A673 (cell line): ENCODE measurements around the gene RNF168. TPM values are rescaled to one million over a fixed set of nuclear protein-coding genes. Genes with fewer than 3 reads are reported as not detected.
"Not testable (repeated sequence)": the region's sequence is repeated elsewhere in the genome, so short reads cannot be mapped to it uniquely, and the experiment has no call there.

ENCODE experiments used
- Bru-seq: library from RNA; stranded (reverse); fragments of 400-500 nt; gene quantifications from one replicate; lab custom pipeline; 2021; lab: Mats Ljungman, UMichigan
- BruChase-seq, 2 experiments: library from RNA; stranded (reverse); fragments of 400-500 nt; gene quantifications; one replicate each; lab custom pipeline; 2021; lab: Mats Ljungman, UMichigan
- BruUV-seq: library from RNA; stranded (reverse); fragments of 400-500 nt; replicated peaks from 2 replicates; lab custom pipeline; 2021; lab: Mats Ljungman, UMichigan
- CTCF ChIA-PET: fragments of 300-600 bp; sonication (Branson Sonifier 250); formaldehyde crosslinking; loops from one replicate; lab custom pipeline; 2022; ENCODE audit warnings: antibody characterized with exemption; lab: Charles Lee
- POLR2A ChIA-PET: fragments of 300-600 bp; sonication (Branson Sonifier 250); formaldehyde crosslinking; loops from one replicate; lab custom pipeline; 2022; ENCODE audit warnings: antibody characterized with exemption; ENCODE audit not compliant: low non-redundant PET; lab: Charles Lee
- DNase-seq: peaks from one replicate; pipeline ENCODE4 v3.0.0-alpha.2; 2015; ENCODE audit warnings: low spot score
- H3K27ac ChIP-seq: fragments of 200-600 bp; sonication (generic); 2 replicates; pipeline ENCODE4 v1.5.1; 2016; ENCODE audit warnings: mixed run types, low read depth, mild to moderate bottlenecking, mixed read lengths, antibody characterized with exemption, low read length; ENCODE audit not compliant: poor library complexity, severe bottlenecking
- H3K27me3 ChIP-seq: fragments of 200-600 bp; sonication (generic); replicated peaks from 2 replicates; pipeline ENCODE4 v1.6.1; 2017; ENCODE audit warnings: mixed run types, low read depth, mild to moderate bottlenecking, mixed read lengths, antibody characterized with exemption, low read length; ENCODE audit not compliant: insufficient read depth, poor library complexity
- H3K36me3 ChIP-seq: fragments of 200-600 bp; sonication (generic); 2 replicates; pipeline ENCODE4 v1.6.1; 2016; ENCODE audit warnings: mixed run types, mild to moderate bottlenecking, mixed read lengths, antibody characterized with exemption, low read length; ENCODE audit not compliant: insufficient read depth, poor library complexity, severe bottlenecking
- H3K4me1 ChIP-seq: fragments of 200-600 bp; sonication (generic); 2 replicates; pipeline ENCODE4 v1.6.1; 2017; ENCODE audit warnings: mixed run types, mild to moderate bottlenecking, mixed read lengths, antibody characterized with exemption, low read length; ENCODE audit not compliant: insufficient read depth, poor library complexity, severe bottlenecking
- H3K4me3 ChIP-seq: fragments of 200-600 bp; sonication (generic); 2 replicates; pipeline ENCODE4 v1.5.1; 2016; ENCODE audit warnings: low read depth, mixed run types, mild to moderate bottlenecking, mixed read lengths, low read length; ENCODE audit not compliant: poor library complexity, severe bottlenecking
- H3K9me3 ChIP-seq: fragments of 200-600 bp; sonication (generic); 2 replicates; pipeline ENCODE4 v1.6.1; 2016; ENCODE audit warnings: mixed run types, low read depth, mild to moderate bottlenecking, mixed read lengths, antibody characterized with exemption, low read length; ENCODE audit not compliant: poor library complexity, severe bottlenecking
- EZH2 ChIP-seq: fragments of 200-600 bp; sonication (generic); IDR thresholded peaks from 2 replicates; pipeline ENCODE4 v1.6.1; 2017; ENCODE audit warnings: borderline replicate concordance, low read depth, mild to moderate bottlenecking, mixed read lengths, antibody characterized with exemption, low read length; ENCODE audit not compliant: poor library complexity, severe bottlenecking
- intact Hi-C: fragments of 100-400 bp; cut with micrococcal nuclease; formaldehyde crosslinking; loops from one replicate; pipeline ENCODE4 v1.10.0; 2022; ENCODE audit not compliant: unreplicated experiment
- long read RNA-seq: library from polyadenylated mRNA; stranded (forward); transcript quantifications from one replicate; pipeline ENCODE4 v2.0.0, GENCODE V29; 2022
- total RNA-seq: library from RNA; stranded (reverse); gene quantifications from 2 replicates; pipeline ENCODE4 v1.2.3, GENCODE V29; 2021
- TF ChIP-seq, protein P1 (sequence below): fragments of 300-800, 200-600 bp; sonication (generic); conservative IDR thresholded peaks from 2 replicates; pipeline ENCODE4 v1.5.1; 2017; ENCODE audit warnings: low read depth, mild to moderate bottlenecking, antibody characterized with exemption, low read length, moderate library complexity, mixed read lengths

RNF168 gene, protein sequence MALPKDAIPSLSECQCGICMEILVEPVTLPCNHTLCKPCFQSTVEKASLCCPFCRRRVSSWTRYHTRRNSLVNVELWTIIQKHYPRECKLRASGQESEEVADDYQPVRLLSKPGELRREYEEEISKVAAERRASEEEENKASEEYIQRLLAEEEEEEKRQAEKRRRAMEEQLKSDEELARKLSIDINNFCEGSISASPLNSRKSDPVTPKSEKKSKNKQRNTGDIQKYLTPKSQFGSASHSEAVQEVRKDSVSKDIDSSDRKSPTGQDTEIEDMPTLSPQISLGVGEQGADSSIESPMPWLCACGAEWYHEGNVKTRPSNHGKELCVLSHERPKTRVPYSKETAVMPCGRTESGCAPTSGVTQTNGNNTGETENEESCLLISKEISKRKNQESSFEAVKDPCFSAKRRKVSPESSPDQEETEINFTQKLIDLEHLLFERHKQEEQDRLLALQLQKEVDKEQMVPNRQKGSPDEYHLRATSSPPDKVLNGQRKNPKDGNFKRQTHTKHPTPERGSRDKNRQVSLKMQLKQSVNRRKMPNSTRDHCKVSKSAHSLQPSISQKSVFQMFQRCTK
- total RNA-seq (37.9 and 42.9 TPM in 2 replicates), Bru-seq, nascent RNA (percentile 90 among the genes with signal in this experiment), BruChase-seq, experiment 1, labeled RNA remaining after a 2-hour chase (percentile 95 among the genes with signal in this experiment), BruChase-seq, experiment 2, labeled RNA remaining after a 6-hour chase (percentile 93 among the genes with signal in this experiment)
- long read RNA-seq, full-length matches to known transcripts, result 1 of 12 reads
- long read RNA-seq, partial matches to known transcripts, result 0 of 12 reads
- long read RNA-seq, other reads (novel, unspliced or antisense), result 11 of 12 reads

DNA sequence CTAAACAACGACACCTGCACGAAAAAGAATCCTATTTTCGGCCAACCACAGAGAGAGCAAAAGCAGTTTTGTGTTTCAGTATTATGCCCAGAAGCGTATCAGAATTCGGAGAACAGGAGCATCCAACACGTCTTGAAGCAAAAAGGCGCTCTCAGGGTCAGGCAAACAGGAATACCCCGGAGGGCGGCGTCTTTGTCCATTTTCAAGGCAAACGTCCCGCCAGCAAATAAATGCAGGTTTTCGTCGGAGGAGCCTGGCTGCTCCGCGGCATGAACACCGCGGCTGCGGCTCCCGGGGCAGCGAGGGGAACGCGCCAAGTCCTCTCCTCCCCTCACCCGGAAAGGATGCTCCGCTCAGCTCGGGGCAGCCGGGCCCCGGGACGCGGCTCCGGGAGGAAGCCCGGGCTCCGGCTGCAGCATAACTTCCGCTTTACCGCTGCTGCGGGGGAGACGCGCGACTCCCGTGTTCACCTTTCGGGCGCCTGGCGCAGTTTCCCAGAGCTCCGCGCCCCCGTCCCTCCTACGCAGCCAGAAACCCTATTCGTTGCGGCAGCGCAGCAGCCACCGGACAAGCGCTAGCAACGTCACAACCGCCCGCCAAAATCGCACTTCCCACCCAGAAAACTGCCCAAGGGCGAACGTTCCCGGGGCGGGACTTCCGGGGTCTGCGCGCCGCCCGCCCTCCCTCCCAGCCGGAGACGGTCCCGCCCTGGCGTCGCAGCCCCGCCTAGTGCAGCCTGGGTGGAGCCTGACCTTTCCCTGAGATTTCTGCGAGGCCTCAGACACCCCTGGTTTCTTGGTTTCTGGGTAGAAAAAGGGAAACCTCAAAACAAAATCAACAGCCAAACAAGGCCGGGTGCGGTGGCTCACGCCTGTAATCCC lies at the start of gene RNF168:
Gene RNF168 (minus strand): TSS at position 573 of the 881 bp plus-strand sequence. CDS start 595 bp downstream, outside the sequence.
- intact Hi-C loops, result loop anchor here (5.0 kb wide), 1 partner anchor 246 kb away; no protein-coding TSS in a partner anchor
- Histone ChIP-seq H3K27ac (peak within 1 kb of the TSS; percentile 83), H3K4me3 (peak within 1 kb of the TSS; percentile 87), H3K36me3 (peaks cover 16% of the 10 kb centered on the region), H3K27me3 (no peaks in the 10 kb centered on the region), H3K4me1 (no peaks in the 10 kb centered on the region), H3K9me3 (peaks cover 9% of the 10 kb centered on the region)
- TSS peak; percentile 39 for BruUV-seq
- CTCF ChIA-PET, result no interaction called here
- TF ChIP-seq EZH2, result no peak
- TF ChIP-seq, protein P1, sequence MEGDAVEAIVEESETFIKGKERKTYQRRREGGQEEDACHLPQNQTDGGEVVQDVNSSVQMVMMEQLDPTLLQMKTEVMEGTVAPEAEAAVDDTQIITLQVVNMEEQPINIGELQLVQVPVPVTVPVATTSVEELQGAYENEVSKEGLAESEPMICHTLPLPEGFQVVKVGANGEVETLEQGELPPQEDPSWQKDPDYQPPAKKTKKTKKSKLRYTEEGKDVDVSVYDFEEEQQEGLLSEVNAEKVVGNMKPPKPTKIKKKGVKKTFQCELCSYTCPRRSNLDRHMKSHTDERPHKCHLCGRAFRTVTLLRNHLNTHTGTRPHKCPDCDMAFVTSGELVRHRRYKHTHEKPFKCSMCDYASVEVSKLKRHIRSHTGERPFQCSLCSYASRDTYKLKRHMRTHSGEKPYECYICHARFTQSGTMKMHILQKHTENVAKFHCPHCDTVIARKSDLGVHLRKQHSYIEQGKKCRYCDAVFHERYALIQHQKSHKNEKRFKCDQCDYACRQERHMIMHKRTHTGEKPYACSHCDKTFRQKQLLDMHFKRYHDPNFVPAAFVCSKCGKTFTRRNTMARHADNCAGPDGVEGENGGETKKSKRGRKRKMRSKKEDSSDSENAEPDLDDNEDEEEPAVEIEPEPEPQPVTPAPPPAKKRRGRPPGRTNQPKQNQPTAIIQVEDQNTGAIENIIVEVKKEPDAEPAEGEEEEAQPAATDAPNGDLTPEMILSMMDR, result no peak
- peak; percentile 97 for DNase-seq
- POLR2A ChIA-PET, result interaction anchor here (0.5 kb wide), 1 partner anchor 19 kb away, joined by 4 read pairs; no protein-coding TSS in a partner anchor

DNA sequence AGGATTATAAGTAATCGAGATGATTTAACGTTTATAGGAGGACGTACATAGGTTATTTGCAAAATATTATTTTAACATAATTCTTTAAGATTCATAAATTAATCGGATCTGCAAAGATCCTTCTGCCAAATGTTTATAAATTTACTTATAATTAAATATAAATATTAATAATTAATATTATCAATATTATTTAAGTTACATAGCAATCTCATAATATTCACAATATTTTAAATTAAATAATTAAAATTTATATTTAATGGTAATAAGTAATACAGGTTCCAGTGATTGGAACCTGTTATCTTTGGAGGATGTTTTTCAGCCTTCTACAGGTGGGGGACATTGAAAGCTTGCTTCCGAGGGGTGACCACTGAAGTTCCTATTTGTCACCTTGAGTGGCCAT lies 48.7 kb upstream of the RNF168 start:
- DNase-seq, result no peak
- H3K27me3 ChIP-seq, result no peaks in the 10 kb centered on the region
- H3K4me1 ChIP-seq, result no peaks in the 10 kb centered on the region
- no peaks in the 10 kb centered on the region for H3K9me3 ChIP-seq
- H3K36me3 ChIP-seq, result no peaks in the 10 kb centered on the region
- no TSS peak for BruUV-seq
- TF ChIP-seq, protein P1, result no peak
- TF ChIP-seq EZH2, result no peak
- intact Hi-C loops, result no loop called here
- no peak overlapping the region for H3K27ac ChIP-seq
- H3K4me3 ChIP-seq, result no peak overlapping the region
- ChIA-PET CTCF (no interaction called here), POLR2A (no interaction called here)

DNA sequence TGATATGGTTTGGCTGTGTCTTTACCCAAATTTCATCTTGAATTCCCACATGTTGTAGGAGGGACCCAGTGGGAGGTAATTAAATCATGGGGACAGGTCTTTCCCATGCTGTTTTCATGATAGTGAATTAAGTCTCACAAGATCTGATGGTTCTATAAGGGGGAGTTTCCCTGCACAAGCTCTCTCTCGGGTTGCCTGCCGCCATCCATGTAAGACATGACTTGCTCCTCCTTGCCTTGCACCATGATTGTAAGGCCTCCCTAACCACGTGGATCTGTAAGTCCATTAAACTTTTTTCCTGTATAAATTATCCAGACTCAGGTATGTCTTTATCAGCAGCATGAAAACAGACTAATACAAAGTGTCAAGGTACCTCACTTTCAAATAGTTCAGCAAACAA lies 46.6 kb upstream of the RNF168 start:
- POLR2A ChIA-PET, DNase-seq, H3K9me3 ChIP-seq, H3K4me1 ChIP-seq, H3K4me3 ChIP-seq, BruUV-seq, H3K36me3 ChIP-seq, H3K27ac ChIP-seq, H3K27me3 ChIP-seq, intact Hi-C loops, CTCF ChIA-PET: not testable (repeated sequence)

DNA sequence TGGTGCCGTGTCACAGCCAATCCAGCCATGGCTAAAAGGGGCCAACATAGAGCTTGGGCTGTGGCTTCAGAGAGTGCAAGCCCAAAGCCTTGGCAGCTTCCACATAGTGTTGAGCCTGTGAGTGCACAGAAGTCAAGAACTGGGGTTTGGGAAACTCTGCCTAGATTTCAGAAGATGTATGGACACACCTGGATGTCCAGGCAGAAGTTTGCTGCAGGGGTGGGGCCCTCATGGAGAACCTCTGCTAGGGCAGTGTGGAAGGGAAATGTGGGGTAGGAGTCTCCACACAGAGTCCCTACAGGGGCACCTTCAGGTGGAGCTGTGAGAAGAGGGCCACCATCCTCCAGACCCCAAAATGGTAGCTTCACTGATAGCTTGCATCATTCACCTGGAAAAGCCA lies 45.7 kb upstream of the RNF168 start:
- H3K27me3 ChIP-seq, H3K4me1 ChIP-seq, BruUV-seq, CTCF ChIA-PET, DNase-seq, intact Hi-C loops, H3K36me3 ChIP-seq, H3K9me3 ChIP-seq, H3K27ac ChIP-seq, H3K4me3 ChIP-seq, POLR2A ChIA-PET: not testable (repeated sequence)
